K562 (cell line): ENCODE measurements around the gene SURF4. TPM values are rescaled to one million over a fixed set of nuclear protein-coding genes. Genes with fewer than 3 reads are reported as not detected.

Experiments used
- ATAC-seq: fragments of 200-7000 bp; cut with Tn5 transposase; 3 replicates; pipeline ENCODE4 v1.9.1; 2020; ENCODE audit warnings: moderate library complexity
- BruUV-seq: library from RNA; stranded (reverse); fragments of 400-500 nt; replicated peaks from 2 replicates; lab custom pipeline; 2021; lab: Mats Ljungman, UMichigan
- CTCF ChIA-PET: fragments of 300-600 bp; formaldehyde crosslinking; extraction: SDS; loops from one replicate; lab custom pipeline; 2021; ENCODE audit warnings: low intra/inter-chr PET ratio; lab: Yijun Ruan, JAX
- POLR2A ChIA-PET: fragments of 300-600, 350-650 bp; sonication (Branson Sonifier 250); formaldehyde crosslinking; extraction: SDS; loops from one replicate; lab custom pipeline; 2021; ENCODE audit warnings: antibody characterized with exemption, inconsistent platforms; lab: Yijun Ruan, JAX
- DNase-seq, 4 experiments: peaks; one replicate each; pipeline versions ENCODE4 v3.0.0 to v3.0.0-alpha.2; 2011 to 2018; ENCODE audit warnings: low spot score in 3 of 4, mixed read lengths in 3 of 4; ENCODE audit errors: extremely low read depth in 1 of 4
- FAIRE-seq: peaks from 2 replicates; lab custom pipeline; 2011; peaks lifted over from hg19 to GRCh38; lab: Jason Lieb, UNC
- H2AFZ ChIP-seq: 2 replicates; pipeline ENCODE4 v1.6.0; 2011; ENCODE audit warnings: low read depth, low read length, control low read depth, inconsistent platforms
- H3K27ac ChIP-seq: fragments of 200-600 bp; 3 replicates; pipeline ENCODE4 v1.8.0; 2011; ENCODE audit warnings: low read depth, mild to moderate bottlenecking, control low read depth, inconsistent platforms, low read length, moderate library complexity, mixed read lengths; ENCODE audit errors: extremely low read depth
- H3K27me3 ChIP-seq, 2 experiments: fragments of 300-600 bp in 1 of 2; 2 replicates in 1 of 2; 3 replicates in 1 of 2; pipeline versions ENCODE4 v1.6.0 to v1.8.0; 2011; ENCODE audit warnings: inconsistent platforms in 2 of 2, low read length in 2 of 2, mild to moderate bottlenecking in 1 of 2, mixed read lengths in 1 of 2, moderate library complexity in 1 of 2; ENCODE audit not compliant: control insufficient read depth in 2 of 2, insufficient read depth in 2 of 2
- H3K36me3 ChIP-seq: fragments of 300-600 bp; 3 replicates; pipeline ENCODE4 v1.8.0; 2011; ENCODE audit warnings: mild to moderate bottlenecking, low read length, inconsistent platforms; ENCODE audit not compliant: control insufficient read depth, insufficient read depth
- H3K4me1 ChIP-seq, 2 experiments: fragments of 200-600 bp in 1 of 2; replicated peaks in 1 of 2; 2 replicates in 1 of 2; 3 replicates in 1 of 2; pipeline versions ENCODE4 v1.5.1 to v1.8.0; 2011; ENCODE audit warnings: inconsistent platforms in 2 of 2, low read length in 2 of 2, mild to moderate bottlenecking in 1 of 2, mixed read lengths in 1 of 2, moderate library complexity in 1 of 2; ENCODE audit not compliant: control insufficient read depth in 2 of 2, insufficient read depth in 2 of 2
- H3K4me2 ChIP-seq: 2 replicates; pipeline ENCODE4 v1.6.1; 2011; ENCODE audit warnings: low read length, control low read depth, inconsistent platforms, mixed read lengths; ENCODE audit not compliant: insufficient read depth
- H3K4me3 ChIP-seq: fragments of 200-600 bp; sonication (generic), shearing (Covaris generic); 2 replicates; pipeline ENCODE4 v1.5.1; 2016; ENCODE audit warnings: control low read depth, inconsistent platforms
- H3K79me2 ChIP-seq: fragments of 200-600 bp; 3 replicates; pipeline ENCODE4 v1.8.0; 2011; ENCODE audit warnings: low read length, inconsistent platforms; ENCODE audit not compliant: control insufficient read depth, insufficient read depth
- H3K9ac ChIP-seq, 2 experiments: 2 replicates each; pipeline versions ENCODE4 v1.6.0 to v1.6.1; 2011; ENCODE audit warnings: low read depth in 2 of 2, low read length in 2 of 2, control low read depth in 1 of 2, inconsistent platforms in 1 of 2, mild to moderate bottlenecking in 1 of 2, mixed read lengths in 1 of 2; ENCODE audit not compliant: insufficient read depth in 1 of 2
- H3K9me1 ChIP-seq: one replicate; pipeline ENCODE4 v1.6.0; 2011; ENCODE audit warnings: inconsistent platforms, mild to moderate bottlenecking, low read length, moderate library complexity; ENCODE audit not compliant: control insufficient read depth, insufficient read depth
- H3K9me3 ChIP-seq: replicated peaks from 2 replicates; pipeline ENCODE4 v1.5.1; 2011; ENCODE audit warnings: low read depth, low read length, inconsistent platforms; ENCODE audit not compliant: control insufficient read depth, insufficient read depth
- H4K20me1 ChIP-seq: replicated peaks from 2 replicates; pipeline ENCODE4 v1.6.1; 2011; ENCODE audit warnings: low read length, inconsistent platforms, mixed read lengths; ENCODE audit not compliant: control insufficient read depth, insufficient read depth
- ARID4B ChIP-seq: sonication (generic); formaldehyde crosslinking; IDR thresholded peaks from 2 replicates; pipeline ENCODE4 v1.8.0; 2022; ENCODE audit warnings: mild to moderate bottlenecking, missing genetic modification reagents
- FOXA1 ChIP-seq: fragments of 450-650 bp; IDR thresholded peaks from 2 replicates; pipeline ENCODE4 v1.6.1; 2016; ENCODE audit warnings: mild to moderate bottlenecking, borderline replicate concordance
- GMEB1 ChIP-seq: fragments of 250-450 bp; sonication (Bioruptor Pico); IDR thresholded peaks from 2 replicates; pipeline ENCODE4 v1.4.0; 2020; ENCODE audit warnings: mild to moderate bottlenecking
- KLF10 ChIP-seq: fragments of 250-450 bp; sonication (Bioruptor Pico); IDR thresholded peaks from 2 replicates; pipeline ENCODE4 v1.6.1; 2021; ENCODE audit warnings: matching md5 sums
- MAFG ChIP-seq: fragments of 450-650 bp; conservative IDR thresholded peaks from 2 replicates; pipeline ENCODE4 v1.6.1; 2016; ENCODE audit warnings: missing genetic modification characterization, missing compliant biosample characterization
- MIER1 ChIP-seq: fragments of 450-650 bp; IDR thresholded peaks from 2 replicates; pipeline ENCODE4 v1.6.1; 2016; ENCODE audit warnings: antibody characterized with exemption, mild to moderate bottlenecking, low read depth
- NRF1 ChIP-seq, 2 experiments: fragments of 450-650 bp; IDR thresholded peaks in 1 of 2; conservative IDR thresholded peaks in 1 of 2; 2 replicates each; pipeline ENCODE4 v1.6.1; 2014; ENCODE audit warnings: mild to moderate bottlenecking in 2 of 2
- PML ChIP-seq: IDR thresholded peaks from 2 replicates; pipeline ENCODE4 v1.6.1; 2012; ENCODE audit warnings: low read length, inconsistent platforms
- SMARCC2 ChIP-seq: fragments of 450-650 bp; IDR thresholded peaks from 2 replicates; pipeline ENCODE4 v1.6.1; 2017; ENCODE audit warnings: antibody characterized with exemption, moderate library complexity, mild to moderate bottlenecking, low read depth
- SP1 ChIP-seq: sonication (generic); formaldehyde crosslinking; IDR thresholded peaks from 2 replicates; pipeline ENCODE4 v1.8.1; 2022; ENCODE audit warnings: mild to moderate bottlenecking, missing genetic modification reagents
- TAF9B ChIP-seq: fragments of 450-650 bp; IDR thresholded peaks from 2 replicates; pipeline ENCODE4 v1.6.1; 2018; ENCODE audit warnings: mild to moderate bottlenecking; ENCODE audit not compliant: partially characterized antibody
- TEAD1 ChIP-seq, 2 experiments: fragments of 450-650 bp in 1 of 2; sonication (generic) in 1 of 2; formaldehyde crosslinking; IDR thresholded peaks; 2 replicates each; pipeline versions ENCODE4 v1.4.0 to v1.8.0; 2020 to 2022; ENCODE audit warnings: mild to moderate bottlenecking in 2 of 2, missing genetic modification reagents in 1 of 2
- ZEB2 ChIP-seq: fragments of 450-650 bp; IDR thresholded peaks from 2 replicates; pipeline ENCODE4 v1.6.1; 2016
- ZNF174 ChIP-seq: fragments of 250-450 bp; sonication (Bioruptor Pico); IDR thresholded peaks from 2 replicates; pipeline ENCODE4 v1.4.0; 2020; ENCODE audit warnings: mild to moderate bottlenecking
- ZNF217 ChIP-seq: sonication (generic); formaldehyde crosslinking; IDR thresholded peaks from 2 replicates; pipeline ENCODE4 v1.8.0; 2022; ENCODE audit warnings: mild to moderate bottlenecking, missing genetic modification reagents
- ZNF280A ChIP-seq: fragments of 450-650 bp; IDR thresholded peaks from 2 replicates; pipeline ENCODE4 v1.6.1; 2018; ENCODE audit warnings: mild to moderate bottlenecking, low read depth; ENCODE audit not compliant: partially characterized antibody
- WGBS: fragments of 100-300 bp; shearing (Covaris generic); methylation state at CpG from one replicate; pipeline ENCODE4 v1.1.6; 2016; ENCODE audit warnings: low coverage, mixed read lengths; ENCODE audit not compliant: insufficient coverage; ENCODE audit errors: missing lambda C conversion rate; 5-methylcytosine and 5-hydroxymethylcytosine counted together
- in situ Hi-C: fragments of 300-500 bp; cut with MboI; formaldehyde crosslinking; loops from 4 replicates; pipeline ENCODE4 v1.15.0; 2018; ENCODE audit warnings: inconsistent platforms, mixed read lengths
- intact Hi-C: fragments of 100-400 bp; cut with micrococcal nuclease; formaldehyde crosslinking; loops from 2 replicates; pipeline ENCODE4 v1.14.2; 2022
- polyA plus RNA-seq, 8 experiments: library from polyadenylated mRNA; depleted of rRNA in 4 of 8; stranded (reverse) in 5 of 8; unstranded in 3 of 8; fragments of >200 nt; fragmentation: Nextera tagmentation in 2 of 8; fragmentation: Illumina TruSeq in 1 of 8; extraction: Ambion mirVana in 2 of 8; extraction: Trizol in 1 of 8; gene quantifications; 2 replicates each; pipeline versions ENCODE4 v1.2.1 to v1.2.3, GENCODE V29; 2011 to 2014; ENCODE audit warnings: inconsistent platforms in 1 of 8, missing spikeins in 1 of 8
- total RNA-seq, 7 experiments: library from RNA; depleted of rRNA in 6 of 7; stranded (reverse); fragments of >200 nt in 6 of 7; fragmentation: Illumina TruSeq in 2 of 7; extraction: Trizol in 2 of 7; gene quantifications; 2 replicates each; pipeline versions ENCODE4 v1.2.1 to v1.2.3, GENCODE V29; 2011 to 2021; ENCODE audit warnings: low replicate concordance in 1 of 7

Gene SURF4
- total and polyA plus RNA-seq, 9 of the 15 experiments (the other 6 are each of a cell fraction or from before 2014, with no cell fraction given): 8.4 to 176 (median 130) TPM

- H3K9me3 ChIP-seq: no peaks in the 10 kb centered on the region
- 2% methylated on average over 22 of the region's 31 CpGs for WGBS
- DNase-seq (no peak), FAIRE-seq (no peak), ATAC-seq (peak; percentile 7)
- H3K27me3 ChIP-seq: no peaks in the 10 kb centered on the region
- H3K79me2 ChIP-seq: peaks cover 37% of the 10 kb centered on the region
- TSS peak; percentile 76 for BruUV-seq
- no peaks in the 10 kb centered on the region for H3K9me1 ChIP-seq
- in situ Hi-C loops (no loop called here), intact Hi-C loops (no loop called here)
- CTCF ChIA-PET: no interaction called here
- peak overlapping the region; percentile 48 for H3K27ac ChIP-seq
- no peak overlapping the region; the same call in 1 of the 2 replicates for H2AFZ ChIP-seq
- H3K36me3 ChIP-seq: peaks cover 71% of the 10 kb centered on the region
- peaks cover 17 to 45% of the 10 kb centered on the region in 2 experiments; a peak in 4 of 5 replicates for H3K4me1 ChIP-seq
- H3K4me3 ChIP-seq: peak overlapping the region; percentile 67
- peak overlapping the region; percentile 80 to 96 for H3K9ac ChIP-seq
- POLR2A ChIA-PET: interaction anchor here (0.6 to 7.4 kb wide), 13 partner anchors 8 to 999 kb away, joined by 3 to 109 read pairs (median 3); partner anchors contain the start of genes MED22 and RPL7A
- peak overlapping the region; percentile 86 for H3K4me2 ChIP-seq
- H4K20me1 ChIP-seq: peaks cover 36% of the 10 kb centered on the region
- TF ChIP-seq KLF10 (CRISPR knock-in tag) (no peak), ZNF217 (CRISPR knock-in tag) (no peak), ARID4B (CRISPR knock-in tag) (no peak), FOXA1 (no peak), GMEB1 (CRISPR knock-in tag) (no peak), PML (no peak), MIER1 (no peak), ZEB2 (no peak), TAF9B (no peak), MAFG (tag) (no peak), SP1 (CRISPR knock-in tag) (no peak), ZNF280A (no peak), TEAD1 (CRISPR knock-in tag; IDR thresholded peaks at IDR 0.05) (peak in 1 of 2 experiments; percentile 37; a peak in 1 of 4 replicates), SMARCC2 (no peak), ZNF174 (CRISPR knock-in tag) (no peak), NRF1 (conservative IDR thresholded peaks at IDR 0.05 in 1 of 2, IDR thresholded peaks at IDR 0.05 in 1 of 2) (no peak)
These were observed 19.9 kb downstream of the SURF4 start for GRCh38 chr9:133355881-133356357.
